Endothelial cell of umbilical vein (primary cell): Measurements from ENCODE around the gene GLOD4. TPM values are rescaled to one million over a fixed set of nuclear protein-coding genes. Genes with fewer than 3 reads are reported as not detected.
A peak's percentile ranks its signal among the peaks of the same experiment; 100 is the strongest.

Experiments
- BruUV-seq: library from RNA; stranded (reverse); fragments of 400-500 nt; replicated peaks from 2 replicates; lab custom pipeline; 2021; lab: Mats Ljungman, UMichigan
- CTCF ChIA-PET: fragments of 300-600, 350-600 bp; sonication (Branson Sonifier 250); formaldehyde crosslinking; loops from one replicate; lab custom pipeline; 2021; ENCODE audit warnings: antibody characterized with exemption, inconsistent platforms; lab: Charles Lee
- POLR2A ChIA-PET: fragments of 300-600, 350-600 bp; sonication (Branson Sonifier 250); formaldehyde crosslinking; loops from one replicate; lab custom pipeline; 2021; ENCODE audit warnings: antibody characterized with exemption, inconsistent platforms; lab: Charles Lee
- DNase-seq: peaks from one replicate; pipeline ENCODE4 v3.0.0-alpha.2; 2011; ENCODE audit warnings: low read depth, low spot score
- FAIRE-seq: peaks from 2 replicates; lab custom pipeline; 2011; peaks lifted over from hg19 to GRCh38; lab: Jason Lieb, UNC
- H2AFZ ChIP-seq: 2 replicates; pipeline ENCODE4 v1.6.0; 2012; ENCODE audit warnings: low read depth, low read length, control low read depth, inconsistent platforms
- H3K27ac ChIP-seq: 2 replicates; pipeline ENCODE4 v1.5.1; 2011; ENCODE audit warnings: low read depth, mild to moderate bottlenecking, control low read depth, low read length, moderate library complexity; ENCODE audit not compliant: insufficient read depth
- H3K27me3 ChIP-seq, 2 experiments: 2 replicates each; pipeline versions ENCODE4 v1.6.0 to v1.6.1; 2011; ENCODE audit warnings: low read length in 2 of 2, mixed read lengths in 1 of 2; ENCODE audit not compliant: control insufficient read depth in 2 of 2, insufficient read depth in 2 of 2
- H3K36me3 ChIP-seq, 2 experiments: 2 replicates in 1 of 2; 3 replicates in 1 of 2; pipeline ENCODE4 v1.5.1; 2011; ENCODE audit warnings: low read length in 2 of 2, mild to moderate bottlenecking in 1 of 2, moderate library complexity in 1 of 2; ENCODE audit not compliant: control insufficient read depth in 2 of 2, insufficient read depth in 2 of 2; ENCODE audit errors: extremely low read depth in 1 of 2
- H3K4me1 ChIP-seq: 3 replicates; pipeline ENCODE4 v1.5.1; 2011; ENCODE audit warnings: mild to moderate bottlenecking, low read length; ENCODE audit not compliant: control insufficient read depth, insufficient read depth; ENCODE audit errors: extremely low read depth
- H3K4me2 ChIP-seq: 2 replicates; pipeline ENCODE4 v1.6.1; 2011; ENCODE audit warnings: low read length, control low read depth, mixed read lengths; ENCODE audit not compliant: insufficient read depth
- H3K4me3 ChIP-seq, 3 experiments: fragments of 200-600 bp in 1 of 3; sonication (generic), shearing (Covaris generic) in 1 of 3; replicated peaks in 1 of 3; 2 replicates each; pipeline ENCODE4 v1.5.1; 2011 to 2016; ENCODE audit warnings: control low read depth in 3 of 3, low read length in 3 of 3, mild to moderate bottlenecking in 2 of 3, inconsistent platforms in 1 of 3, low read depth in 1 of 3, moderate library complexity in 1 of 3; ENCODE audit not compliant: insufficient read depth in 1 of 3
- H3K79me2 ChIP-seq: 2 replicates; pipeline ENCODE4 v1.6.0; 2012; ENCODE audit warnings: low read length, inconsistent platforms; ENCODE audit not compliant: control insufficient read depth, insufficient read depth
- H3K9ac ChIP-seq: replicated peaks from 2 replicates; pipeline ENCODE3; 2011; ENCODE audit warnings: low read length, control low read depth; ENCODE audit not compliant: insufficient read depth; ENCODE audit errors: extremely low read depth
- H3K9me1 ChIP-seq: replicated peaks from 3 replicates; pipeline ENCODE4 v1.6.0; 2011; ENCODE audit warnings: mild to moderate bottlenecking, low read length; ENCODE audit not compliant: control insufficient read depth, insufficient read depth; ENCODE audit errors: extremely low read depth
- H3K9me3 ChIP-seq: replicated peaks from 2 replicates; pipeline ENCODE4 v1.5.1; 2012; ENCODE audit warnings: low read length, inconsistent platforms; ENCODE audit not compliant: control insufficient read depth, insufficient read depth
- H4K20me1 ChIP-seq: replicated peaks from 2 replicates; pipeline ENCODE3; 2011; ENCODE audit warnings: mild to moderate bottlenecking, low read length; ENCODE audit not compliant: control insufficient read depth, insufficient read depth; ENCODE audit errors: extremely low read depth
- EZH2 ChIP-seq: IDR thresholded peaks from 2 replicates; pipeline ENCODE4 v1.6.1; 2012; ENCODE audit warnings: borderline replicate concordance, low read depth, mild to moderate bottlenecking, moderate library complexity, low read length, inconsistent platforms; ENCODE audit not compliant: severe bottlenecking
- FOS ChIP-seq: IDR thresholded peaks from 2 replicates; pipeline ENCODE4 v1.6.1; 2011; ENCODE audit warnings: mild to moderate bottlenecking, low read length, moderate library complexity, borderline replicate concordance; ENCODE audit not compliant: insufficient read depth
- GATA2 ChIP-seq: IDR thresholded peaks from 2 replicates; pipeline ENCODE4 v1.7.0; 2011; ENCODE audit warnings: low read depth, mild to moderate bottlenecking, moderate library complexity, mixed read lengths, low read length; ENCODE audit not compliant: insufficient read length, insufficient read depth
- JUN ChIP-seq: IDR thresholded peaks from 2 replicates; pipeline ENCODE4 v1.6.1; 2011; ENCODE audit warnings: borderline replicate concordance, low read depth; ENCODE audit not compliant: insufficient read length, insufficient read depth
- MYC ChIP-seq: IDR thresholded peaks from one replicate; pipeline ENCODE4 v1.6.1; 2011; ENCODE audit warnings: mild to moderate bottlenecking, low read depth, low read length
- POLR2A ChIP-seq: IDR thresholded peaks from 2 replicates; pipeline ENCODE4 v1.6.1; 2012; ENCODE audit warnings: low read depth, mild to moderate bottlenecking, control low read depth, low read length
- POLR2AphosphoS5 ChIP-seq: IDR thresholded peaks from 2 replicates; pipeline ENCODE4 v1.6.1; 2012; ENCODE audit warnings: low read depth, mild to moderate bottlenecking, control low read depth, low read length, moderate library complexity; ENCODE audit not compliant: insufficient read depth
- dilution Hi-C: fragments of 300-500 bp; cut with MboI; formaldehyde crosslinking; loops from one replicate; pipeline ENCODE4 v1.15.0; 2019; ENCODE audit warnings: low sequenced_read_pairs; ENCODE audit not compliant: extremely low pct_ligation_motif_present
- intact Hi-C: fragments of 100-400 bp; cut with micrococcal nuclease; formaldehyde crosslinking; loops from one replicate; pipeline ENCODE4 v1.10.0; 2022
- polyA plus RNA-seq, 4 experiments: library from polyadenylated mRNA; depleted of rRNA in 3 of 4; stranded (reverse) in 3 of 4; unstranded in 1 of 4; fragments of >200 nt; gene quantifications; 2 replicates each; pipeline versions ENCODE4 v1.2.1 to v1.2.3, GENCODE V29; 2011 to 2012; ENCODE audit warnings: missing spikeins in 1 of 4
- total RNA-seq: library from RNA; stranded (reverse); gene quantifications from 2 replicates; pipeline ENCODE4 v1.2.3, GENCODE V29; 2021
- TF ChIP-seq, protein P1 (sequence below): IDR thresholded peaks from 2 replicates; pipeline ENCODE4 v1.6.1; 2011; ENCODE audit not compliant: insufficient read depth, insufficient read length
- TF ChIP-seq, protein P2 (sequence below), 2 donors: IDR thresholded peaks; 1 replicate in 1 of 2; 2 replicates in 1 of 2; pipeline ENCODE4 v1.5.1; 2011; ENCODE audit warnings: low read length in 2 of 2, mild to moderate bottlenecking in 2 of 2, moderate library complexity in 2 of 2, control low read depth in 1 of 2, inconsistent platforms in 1 of 2, low read depth in 1 of 2; ENCODE audit not compliant: insufficient read depth in 1 of 2; ENCODE audit errors: extremely low read depth in 1 of 2

Gene GLOD4
- total and polyA plus RNA-seq, 2 donors (not counting 3 experiments of a cell fraction or from before 2014, with no cell fraction given): 41.3 to 84.2 TPM

DNA sequence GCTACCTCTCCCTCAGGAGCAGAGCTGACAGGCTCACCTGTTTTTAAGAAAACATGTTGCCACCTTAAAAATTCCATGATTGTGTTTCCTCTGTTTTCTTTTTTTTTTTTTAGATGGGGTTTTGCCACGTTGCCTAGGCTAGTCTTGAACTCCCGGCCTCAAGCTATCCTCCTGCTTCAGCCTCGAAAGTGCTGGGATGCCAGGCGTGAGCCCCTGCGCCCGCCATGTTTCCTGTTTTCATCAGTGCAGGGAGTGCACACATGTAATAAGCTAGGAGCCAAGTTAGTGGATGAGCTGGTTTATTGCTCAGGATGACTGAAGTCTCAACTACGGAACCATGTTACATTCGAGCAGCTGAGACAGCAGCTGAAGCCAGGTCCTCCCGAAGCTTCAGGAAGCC lies 13.6 kb upstream of the GLOD4 start:
- H3K4me3 ChIP-seq: no peak overlapping the region
- intact Hi-C loops: loop anchor here (1.0 kb wide), 2 partner anchors 85 to 186 kb away; no protein-coding TSS in a partner anchor
- CTCF ChIA-PET: interaction anchor here (0.8 to 15.3 kb wide), 14 partner anchors 9 to 262 kb away, joined by 3 to 341 read pairs (median 4); partner anchors contain the start of genes NXN and TIMM22
- no TSS peak for BruUV-seq
- peak; percentile 4 for FAIRE-seq
- no peaks in the 10 kb centered on the region for H3K27me3 ChIP-seq
- H3K4me2 ChIP-seq: no peak overlapping the region
- H3K4me1 ChIP-seq: peaks cover 10% of the 10 kb centered on the region
- no peak for DNase-seq
- H3K9me1 ChIP-seq: no peaks in the 10 kb centered on the region
- H3K79me2 ChIP-seq: no peaks in the 10 kb centered on the region
- TF ChIP-seq POLR2AphosphoS5 (no peak), GATA2 (no peak), EZH2 (no peak), JUN (no peak), FOS (no peak), POLR2A (no peak), MYC (no peak)
- TF ChIP-seq, protein P1, sequence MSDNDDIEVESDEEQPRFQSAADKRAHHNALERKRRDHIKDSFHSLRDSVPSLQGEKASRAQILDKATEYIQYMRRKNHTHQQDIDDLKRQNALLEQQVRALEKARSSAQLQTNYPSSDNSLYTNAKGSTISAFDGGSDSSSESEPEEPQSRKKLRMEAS: no peak
- TF ChIP-seq, protein P2, sequence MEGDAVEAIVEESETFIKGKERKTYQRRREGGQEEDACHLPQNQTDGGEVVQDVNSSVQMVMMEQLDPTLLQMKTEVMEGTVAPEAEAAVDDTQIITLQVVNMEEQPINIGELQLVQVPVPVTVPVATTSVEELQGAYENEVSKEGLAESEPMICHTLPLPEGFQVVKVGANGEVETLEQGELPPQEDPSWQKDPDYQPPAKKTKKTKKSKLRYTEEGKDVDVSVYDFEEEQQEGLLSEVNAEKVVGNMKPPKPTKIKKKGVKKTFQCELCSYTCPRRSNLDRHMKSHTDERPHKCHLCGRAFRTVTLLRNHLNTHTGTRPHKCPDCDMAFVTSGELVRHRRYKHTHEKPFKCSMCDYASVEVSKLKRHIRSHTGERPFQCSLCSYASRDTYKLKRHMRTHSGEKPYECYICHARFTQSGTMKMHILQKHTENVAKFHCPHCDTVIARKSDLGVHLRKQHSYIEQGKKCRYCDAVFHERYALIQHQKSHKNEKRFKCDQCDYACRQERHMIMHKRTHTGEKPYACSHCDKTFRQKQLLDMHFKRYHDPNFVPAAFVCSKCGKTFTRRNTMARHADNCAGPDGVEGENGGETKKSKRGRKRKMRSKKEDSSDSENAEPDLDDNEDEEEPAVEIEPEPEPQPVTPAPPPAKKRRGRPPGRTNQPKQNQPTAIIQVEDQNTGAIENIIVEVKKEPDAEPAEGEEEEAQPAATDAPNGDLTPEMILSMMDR (IDR thresholded peaks at IDR 0.05; ENCODE audit: extremely low read depth in 1 of 2, insufficient read depth in 1 of 2, low read depth in 1 of 2, low read length in 2 of 2): no peak
- H3K9ac ChIP-seq: no peak overlapping the region
- no peak overlapping the region for H3K27ac ChIP-seq
- peaks cover 3 to 11% of the 10 kb centered on the region in 2 experiments for H3K36me3 ChIP-seq
- POLR2A ChIA-PET: no interaction called here
- no peaks in the 10 kb centered on the region for H4K20me1 ChIP-seq
- no peaks in the 10 kb centered on the region for H3K9me3 ChIP-seq
- no peak overlapping the region for H2AFZ ChIP-seq
- dilution Hi-C loops: loop anchor here (25.0 kb wide), 1 partner anchor 192 kb away; the partner anchor contains the start of genes NXN and TIMM22
